ENCODE results near the gene DENND1A.

DENND1A gene

GRCh38 chr9:123712399-123712798 lies 217.5 kb downstream of the DENND1A start:
- TF ChIP-seq, protein P1, sequence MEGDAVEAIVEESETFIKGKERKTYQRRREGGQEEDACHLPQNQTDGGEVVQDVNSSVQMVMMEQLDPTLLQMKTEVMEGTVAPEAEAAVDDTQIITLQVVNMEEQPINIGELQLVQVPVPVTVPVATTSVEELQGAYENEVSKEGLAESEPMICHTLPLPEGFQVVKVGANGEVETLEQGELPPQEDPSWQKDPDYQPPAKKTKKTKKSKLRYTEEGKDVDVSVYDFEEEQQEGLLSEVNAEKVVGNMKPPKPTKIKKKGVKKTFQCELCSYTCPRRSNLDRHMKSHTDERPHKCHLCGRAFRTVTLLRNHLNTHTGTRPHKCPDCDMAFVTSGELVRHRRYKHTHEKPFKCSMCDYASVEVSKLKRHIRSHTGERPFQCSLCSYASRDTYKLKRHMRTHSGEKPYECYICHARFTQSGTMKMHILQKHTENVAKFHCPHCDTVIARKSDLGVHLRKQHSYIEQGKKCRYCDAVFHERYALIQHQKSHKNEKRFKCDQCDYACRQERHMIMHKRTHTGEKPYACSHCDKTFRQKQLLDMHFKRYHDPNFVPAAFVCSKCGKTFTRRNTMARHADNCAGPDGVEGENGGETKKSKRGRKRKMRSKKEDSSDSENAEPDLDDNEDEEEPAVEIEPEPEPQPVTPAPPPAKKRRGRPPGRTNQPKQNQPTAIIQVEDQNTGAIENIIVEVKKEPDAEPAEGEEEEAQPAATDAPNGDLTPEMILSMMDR (IDR thresholded peaks at IDR 0.05): no peak
- DNase-seq: no peak
- no peaks in the 10 kb centered on the region for H3K36me3 ChIP-seq
- no peaks in the 10 kb centered on the region for H3K27me3 ChIP-seq
- H3K4me1 ChIP-seq: no peaks in the 10 kb centered on the region
- H3K27ac ChIP-seq: no peak overlapping the region
- H3K9me3 ChIP-seq: no peaks in the 10 kb centered on the region
- no peak overlapping the region for H3K4me3 ChIP-seq
- intact Hi-C loops (cut with DNase I; ENCODE audit: low total_unique reads): no loop called here

DNA sequence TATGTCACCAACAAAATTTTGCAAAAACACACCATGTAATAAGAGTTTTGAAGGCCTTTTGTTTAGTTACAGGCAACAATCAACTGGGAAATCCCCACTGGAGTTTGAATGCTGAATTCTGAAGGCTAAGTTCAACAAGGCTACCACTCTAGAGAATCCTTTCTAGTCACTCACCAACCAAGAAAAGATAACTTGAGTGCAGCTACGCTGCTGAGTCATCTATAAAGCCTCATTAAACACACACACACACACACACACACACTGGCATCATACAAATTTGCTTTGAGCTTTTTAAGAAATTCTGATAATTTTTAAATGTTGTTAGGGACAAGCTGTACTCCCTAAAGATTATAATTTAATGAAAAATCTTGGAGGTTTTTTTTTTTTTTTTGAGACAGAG lies 219.6 kb downstream of the DENND1A start:
- Histone ChIP-seq H3K27me3 (no peaks in the 10 kb centered on the region), H3K4me3 (no peak overlapping the region), H3K36me3 (no peaks in the 10 kb centered on the region), H3K27ac (no peak overlapping the region), H3K4me1 (no peaks in the 10 kb centered on the region), H3K9me3 (no peaks in the 10 kb centered on the region)
- intact Hi-C loops (cut with DNase I; ENCODE audit: low total_unique reads): no loop called here
- TF ChIP-seq, protein P1 (IDR thresholded peaks at IDR 0.05): no peak
- DNase-seq: no peak

DNA sequence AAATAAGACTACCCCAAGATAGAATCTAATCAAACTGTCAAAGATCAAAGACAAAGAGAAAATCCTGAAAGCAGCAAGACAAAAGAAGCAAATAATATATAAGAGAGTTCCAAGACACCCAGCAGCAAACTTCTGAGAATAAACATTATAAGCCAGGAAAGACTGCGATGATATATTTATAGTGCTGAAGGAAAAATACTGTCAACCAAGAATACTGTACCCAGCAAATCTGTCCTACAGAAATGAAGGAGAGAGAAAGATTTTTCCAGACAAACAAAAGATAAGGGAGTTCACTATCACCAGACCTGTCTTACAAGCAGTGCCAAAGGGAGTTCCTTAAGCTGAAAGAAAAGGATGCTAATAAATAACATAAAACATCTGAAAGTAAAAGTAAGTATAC lies 227.4 kb downstream of the DENND1A start:
- Histone ChIP-seq H3K9me3 (peaks cover 5 to 28% (median 10%) of the 10 kb centered on the region in 3 donors), H3K4me1 (no peaks in the 10 kb centered on the region), H3K27me3 (no peaks in the 10 kb centered on the region), H3K36me3 (peaks cover 0 to 11% (median 7%) of the 10 kb centered on the region in 3 donors), H3K27ac (no peak overlapping the region), H3K4me3 (no peak overlapping the region)
- TF ChIP-seq, protein P1 (IDR thresholded peaks at IDR 0.05): no peak
- intact Hi-C loops (cut with DNase I; ENCODE audit: low total_unique reads): no loop called here
- DNase-seq: no peak

DNA sequence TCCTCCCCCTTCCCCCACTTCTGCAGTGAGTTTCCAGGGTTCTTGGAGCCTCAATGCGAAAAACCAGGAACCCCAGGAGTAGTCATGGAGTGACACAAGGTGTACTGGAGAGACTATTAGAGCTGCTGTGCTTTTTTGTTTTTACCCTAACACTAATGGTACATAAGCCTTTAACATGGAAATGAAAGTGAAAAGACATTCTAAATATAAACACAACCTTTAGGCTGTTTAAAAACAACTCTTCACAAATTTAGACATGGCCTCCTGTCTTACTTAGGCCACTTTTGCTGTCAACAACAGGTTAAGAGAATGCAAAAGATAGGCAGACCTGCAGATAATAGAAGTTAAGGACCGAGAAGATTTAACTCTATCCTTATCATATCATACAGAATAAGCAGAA lies 232.2 kb downstream of the DENND1A start:
- H3K27ac ChIP-seq: no peak overlapping the region
- H3K36me3 ChIP-seq: peaks cover 0 to 5% (median 0%) of the 10 kb centered on the region in 3 donors
- H3K27me3 ChIP-seq: no peaks in the 10 kb centered on the region
- TF ChIP-seq, protein P1 (IDR thresholded peaks at IDR 0.05): no peak
- no peaks in the 10 kb centered on the region for H3K4me1 ChIP-seq
- H3K4me3 ChIP-seq: no peak overlapping the region
- no peak for DNase-seq
- H3K9me3 ChIP-seq: peaks cover 0 to 15% (median 6%) of the 10 kb centered on the region in 3 donors
- intact Hi-C loops (cut with DNase I; ENCODE audit: low total_unique reads): no loop called here

DNA sequence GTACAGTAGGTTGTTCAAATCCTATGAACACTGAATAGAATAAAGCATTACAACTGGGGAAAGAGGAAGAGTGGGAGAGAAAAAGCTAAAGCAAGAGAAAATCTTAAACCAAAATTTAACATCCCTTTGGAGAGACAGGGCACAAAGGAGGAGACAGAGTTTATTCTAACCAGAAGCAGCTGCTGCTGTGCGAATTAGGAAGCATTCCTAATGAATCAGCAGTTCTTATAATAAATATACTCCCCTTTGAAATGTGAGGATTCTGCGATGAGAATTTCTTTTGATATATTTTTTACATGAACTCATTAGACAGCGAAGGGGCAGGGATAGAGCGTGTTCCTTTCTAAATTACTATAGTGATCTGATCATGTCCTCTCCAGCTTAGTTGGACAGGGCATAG lies 233.4 kb downstream of the DENND1A start:
- Histone ChIP-seq H3K4me3 (no peak overlapping the region), H3K9me3 (peaks cover 0 to 3% (median 0%) of the 10 kb centered on the region in 3 donors), H3K27me3 (no peaks in the 10 kb centered on the region), H3K27ac (no peak overlapping the region), H3K4me1 (no peaks in the 10 kb centered on the region), H3K36me3 (no peaks in the 10 kb centered on the region)
- intact Hi-C loops (cut with DNase I; ENCODE audit: low total_unique reads): no loop called here
- DNase-seq: no peak
- TF ChIP-seq, protein P1 (IDR thresholded peaks at IDR 0.05): no peak

GRCh38 chr9:123695386-123695785 lies 234.5 kb downstream of the DENND1A start:
- no peak for DNase-seq
- no peaks in the 10 kb centered on the region for H3K4me1 ChIP-seq
- H3K9me3 ChIP-seq: no peaks in the 10 kb centered on the region
- no peak overlapping the region for H3K27ac ChIP-seq
- no peaks in the 10 kb centered on the region for H3K36me3 ChIP-seq
- no peaks in the 10 kb centered on the region for H3K27me3 ChIP-seq
- H3K4me3 ChIP-seq: no peak overlapping the region
- TF ChIP-seq, protein P1 (IDR thresholded peaks at IDR 0.05): no peak
- intact Hi-C loops (cut with DNase I; ENCODE audit: low total_unique reads): no loop called here

Measured in tibial artery (tissue), 4 donors.